Pons (tissue), 1 donor: ENCODE data around the gene SOX8.
A peak's percentile ranks its signal among the peaks of the same experiment; 100 is the strongest.

Experiments used
- DNase-seq: peaks from one replicate; pipeline ENCODE4 v3.0.0-alpha.2; 2016; ENCODE audit warnings: low spot score

The SOX8 gene

GRCh38 chr16:973366-973765, 8.2 kb upstream of the SOX8 start:
- DNase-seq, result no peak

- DNase-seq, result no peak
Measured at GRCh38 chr16:974001-974601, 7.5 kb upstream of the SOX8 start.

DNA sequence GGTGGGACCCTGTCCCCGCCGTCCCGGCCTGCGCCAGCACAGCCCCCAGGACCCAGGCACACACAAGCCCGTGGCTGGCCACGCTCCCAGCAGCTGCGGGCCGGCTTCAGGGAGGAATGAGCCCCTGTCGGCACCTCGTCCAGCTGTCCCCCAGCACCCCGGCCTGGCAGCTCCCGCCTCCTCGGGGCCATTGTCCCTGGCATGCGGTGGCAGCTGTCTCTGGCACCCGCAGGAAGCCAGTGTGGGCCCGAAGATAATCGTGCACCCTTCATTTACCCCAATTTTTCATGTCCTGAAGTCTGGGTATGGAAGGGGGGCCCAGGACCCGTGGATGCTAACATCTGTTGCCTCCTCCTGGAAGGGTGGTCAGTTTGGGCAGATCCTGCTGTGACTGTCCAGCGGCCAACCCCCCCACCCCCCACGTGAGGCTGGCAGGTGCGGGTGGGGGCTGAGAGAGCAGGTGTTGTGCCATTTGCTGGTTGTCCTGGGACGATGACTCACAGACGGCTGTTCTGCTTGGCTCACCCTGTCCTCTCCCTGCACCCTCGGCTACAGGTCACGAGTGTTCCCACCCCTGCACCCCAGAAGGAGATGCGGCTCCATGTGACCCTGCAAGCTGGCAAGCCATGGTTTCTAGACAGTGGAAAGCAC, 6.8 kb upstream of the SOX8 start:
- DNase-seq, result no peak

DNA sequence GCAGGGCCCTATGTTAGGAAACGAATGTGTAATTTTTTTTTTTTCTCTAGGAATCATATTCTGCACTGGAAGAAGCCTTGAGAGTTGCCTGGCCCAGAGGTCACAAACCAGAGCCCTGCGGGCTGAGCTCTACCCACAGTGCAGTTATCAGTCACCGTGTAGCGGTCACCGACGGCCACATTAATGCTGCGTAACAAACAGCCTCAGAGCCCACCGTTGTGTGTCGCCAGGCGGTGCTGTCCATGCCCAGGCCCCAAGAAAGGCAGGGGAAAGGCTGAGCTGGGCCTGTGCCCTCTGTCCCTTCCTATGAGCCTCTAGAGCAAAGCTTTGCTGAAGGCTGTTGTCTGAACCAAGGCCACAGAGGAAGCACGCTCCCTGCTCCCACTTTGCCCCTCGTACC, 6.3 kb upstream of the SOX8 start:
- DNase-seq, result no peak

DNA sequence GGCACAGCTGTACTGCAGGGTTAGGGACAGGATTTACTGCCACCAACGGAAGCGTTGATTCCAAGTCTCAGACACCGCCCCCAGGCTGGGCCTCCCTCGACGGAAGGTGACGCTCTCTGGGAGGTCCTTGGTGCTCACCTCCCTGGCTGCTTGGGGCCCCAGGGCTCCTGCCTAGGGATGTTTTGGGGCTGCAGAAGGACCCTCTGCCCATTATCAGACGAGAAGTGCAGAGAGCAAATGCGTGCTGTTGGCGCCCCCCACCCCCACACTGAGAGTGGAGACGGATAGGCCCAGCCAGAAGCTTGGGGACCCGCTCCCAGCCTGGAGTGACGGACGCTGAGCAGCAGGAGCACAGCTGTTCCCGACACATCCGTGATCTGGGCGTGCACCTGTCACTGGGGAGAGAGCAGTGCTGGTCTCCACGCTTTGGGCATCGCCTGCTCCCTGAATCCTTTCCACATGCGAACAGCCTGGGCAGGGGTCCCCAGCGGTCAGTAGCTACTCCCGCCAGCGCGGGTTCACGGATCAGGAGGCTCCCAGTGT, 5.1 kb upstream of the SOX8 start:
- no peak for DNase-seq

DNA sequence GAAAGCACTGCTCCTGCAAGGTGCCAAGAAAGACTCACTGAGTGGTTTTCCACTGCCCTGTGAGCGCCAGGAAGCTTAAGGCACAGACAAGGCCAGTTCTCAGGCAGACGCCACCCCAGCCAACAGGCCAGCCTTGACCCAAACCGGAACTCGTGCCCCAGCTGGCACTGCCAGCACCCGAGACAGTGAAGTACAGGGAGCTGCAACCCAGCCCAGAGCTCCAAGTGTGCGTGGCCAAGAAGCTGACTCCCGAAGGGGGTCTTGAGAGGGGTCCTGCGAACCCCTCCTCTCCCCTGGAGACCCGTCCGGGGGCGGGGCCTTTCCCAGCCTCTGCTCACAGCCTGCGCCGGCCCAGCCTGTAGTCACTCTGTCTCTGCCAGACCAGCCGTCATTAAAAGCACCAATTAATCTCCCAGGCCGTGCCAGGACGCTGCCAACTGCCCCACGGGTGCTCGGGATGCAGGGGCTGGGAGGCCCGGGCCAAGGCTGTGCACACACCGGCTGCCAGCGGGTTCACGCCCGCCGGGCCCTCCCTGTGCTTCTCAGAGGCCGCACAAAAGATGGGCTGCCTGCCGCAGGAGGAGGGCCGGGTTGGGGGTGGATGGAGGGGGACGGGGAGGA, 4.4 kb upstream of the SOX8 start:
- DNase-seq, result peak; percentile 89

DNA sequence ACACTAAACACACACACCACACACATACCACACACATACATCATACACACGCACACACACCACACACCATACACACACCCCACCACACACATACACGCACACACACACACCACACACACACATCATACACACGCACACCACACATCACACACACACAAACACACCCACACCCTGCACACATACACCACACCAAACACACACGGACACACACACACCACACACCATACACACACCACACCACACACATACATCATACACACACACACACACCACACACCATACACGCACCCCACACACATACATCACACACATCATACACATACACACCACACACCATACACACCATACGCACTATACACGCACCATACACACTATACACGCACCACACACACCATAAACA, 3.7 kb upstream of the SOX8 start:
- no peak for DNase-seq

DNA sequence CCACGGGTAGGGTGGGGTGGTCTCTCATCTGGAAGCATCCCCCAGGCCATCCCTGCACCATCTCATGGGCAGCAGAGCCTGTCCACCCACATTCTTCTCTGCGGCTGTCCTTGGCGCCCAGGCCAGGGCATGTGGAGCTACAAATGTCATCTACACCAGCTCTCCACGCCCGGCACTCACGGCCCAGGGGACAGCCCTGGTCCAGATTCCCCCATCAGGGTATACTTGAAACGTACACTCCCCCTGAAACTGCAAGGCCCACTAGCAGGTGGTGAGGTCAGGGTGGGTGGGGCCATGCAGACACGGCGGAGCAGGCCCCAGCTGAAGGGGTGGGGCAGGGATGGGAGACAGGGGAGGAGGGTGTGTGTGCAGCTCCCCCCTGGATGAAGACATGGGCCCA, 3.2 kb upstream of the SOX8 start:
- DNase-seq, result no peak

GRCh38 chr16:979147-979546, 2.4 kb upstream of the SOX8 start:
- DNase-seq, result no peak

- no peak for DNase-seq
Measured at GRCh38 chr16:979859-980594, 1.5 kb upstream of the SOX8 start.

GRCh38 chr16:980595-980854, 1.0 kb upstream of the SOX8 start:
- no peak for DNase-seq

DNA sequence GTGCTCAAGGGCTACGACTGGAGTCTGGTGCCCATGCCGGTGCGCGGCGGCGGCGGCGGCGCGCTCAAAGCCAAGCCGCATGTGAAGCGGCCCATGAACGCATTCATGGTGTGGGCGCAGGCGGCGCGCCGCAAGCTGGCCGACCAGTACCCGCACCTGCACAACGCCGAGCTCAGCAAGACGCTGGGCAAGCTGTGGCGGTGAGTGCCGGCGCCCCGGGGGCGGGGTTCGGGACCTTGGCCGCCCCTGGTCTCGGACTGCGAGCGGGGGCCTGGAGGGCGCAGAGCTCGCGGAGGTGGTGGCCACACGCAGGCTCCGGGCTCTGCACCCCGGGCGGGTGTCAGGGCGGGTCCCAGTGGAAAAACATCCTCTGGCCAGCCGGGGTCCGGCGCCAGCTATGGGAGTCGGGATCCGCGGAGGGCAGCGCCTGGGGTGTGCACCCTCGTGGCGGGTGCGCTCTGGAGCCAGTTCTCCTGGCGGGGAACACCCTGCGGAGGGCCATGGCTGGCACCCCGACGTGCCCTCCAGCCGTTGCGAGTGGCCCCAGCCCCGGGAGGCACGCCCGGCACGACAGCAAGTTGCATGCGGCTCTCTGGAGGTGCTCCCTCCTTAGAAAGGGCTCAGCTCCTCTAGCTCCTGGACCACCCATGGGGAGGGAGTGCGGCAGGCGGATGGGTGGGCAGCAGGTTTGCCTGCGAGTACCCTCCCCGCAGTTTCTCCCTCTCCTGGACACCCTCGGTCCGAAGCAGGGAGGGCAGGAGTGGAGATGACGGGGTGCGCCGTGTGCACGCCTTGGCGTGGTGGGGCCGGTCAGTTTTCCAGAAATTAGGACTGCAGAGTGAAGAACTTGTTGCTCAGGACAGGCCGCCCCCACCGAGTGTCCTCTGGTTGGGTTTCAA, 824 bp downstream of the SOX8 start:
- DNase-seq, result no peak

DNA sequence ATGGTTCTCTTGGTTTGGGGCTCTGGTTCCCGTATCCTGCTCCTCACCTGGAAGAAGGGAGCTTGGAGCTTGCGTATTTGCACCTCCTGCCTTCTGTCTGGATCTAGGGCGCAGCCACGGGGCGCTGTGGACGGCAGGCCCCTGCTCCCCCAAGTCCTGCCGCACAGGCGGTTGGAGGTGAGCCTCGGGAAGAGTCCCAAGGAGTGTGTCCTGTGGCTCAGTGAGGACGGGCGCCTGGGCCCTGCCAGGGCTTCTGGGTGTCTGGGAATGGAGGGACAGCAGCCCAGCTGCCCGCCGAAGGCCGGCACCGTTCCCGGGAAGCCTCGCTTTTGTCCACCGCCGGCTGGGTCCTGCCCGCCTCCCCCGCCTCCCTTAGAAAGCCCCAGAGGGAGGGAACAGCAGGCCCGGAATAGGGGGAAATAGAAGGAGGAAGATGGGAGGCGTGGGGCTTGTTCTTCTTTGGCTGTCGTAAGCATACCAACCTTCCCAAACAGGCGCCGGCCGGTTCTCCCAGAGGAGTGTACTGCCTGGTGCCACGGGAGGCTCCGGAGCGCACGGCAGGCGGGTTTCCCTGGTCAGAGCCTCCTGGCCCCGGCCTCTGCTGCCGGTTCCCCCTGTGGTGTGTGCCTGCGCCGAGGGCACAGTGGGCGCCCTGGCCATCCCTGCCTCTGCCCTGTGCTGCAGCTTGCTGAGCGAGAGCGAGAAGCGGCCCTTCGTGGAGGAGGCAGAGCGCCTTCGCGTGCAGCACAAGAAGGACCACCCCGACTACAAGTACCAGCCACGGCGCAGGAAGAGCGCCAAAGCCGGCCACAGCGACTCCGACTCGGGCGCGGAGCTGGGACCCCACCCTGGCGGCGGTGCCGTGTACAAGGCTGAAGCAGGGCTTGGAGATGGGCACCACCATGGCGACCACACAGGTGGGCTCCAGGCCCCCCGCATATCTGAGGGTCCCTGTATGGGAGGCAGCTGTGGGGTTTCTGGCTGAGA, 1.8 kb downstream of the SOX8 start:
- no peak for DNase-seq

- no peak for DNase-seq
Measured at GRCh38 chr16:984121-984694, 2.6 kb downstream of the SOX8 start.

- DNase-seq, result no peak
Measured at GRCh38 chr16:984736-985636, 3.4 kb downstream of the SOX8 start.

DNA sequence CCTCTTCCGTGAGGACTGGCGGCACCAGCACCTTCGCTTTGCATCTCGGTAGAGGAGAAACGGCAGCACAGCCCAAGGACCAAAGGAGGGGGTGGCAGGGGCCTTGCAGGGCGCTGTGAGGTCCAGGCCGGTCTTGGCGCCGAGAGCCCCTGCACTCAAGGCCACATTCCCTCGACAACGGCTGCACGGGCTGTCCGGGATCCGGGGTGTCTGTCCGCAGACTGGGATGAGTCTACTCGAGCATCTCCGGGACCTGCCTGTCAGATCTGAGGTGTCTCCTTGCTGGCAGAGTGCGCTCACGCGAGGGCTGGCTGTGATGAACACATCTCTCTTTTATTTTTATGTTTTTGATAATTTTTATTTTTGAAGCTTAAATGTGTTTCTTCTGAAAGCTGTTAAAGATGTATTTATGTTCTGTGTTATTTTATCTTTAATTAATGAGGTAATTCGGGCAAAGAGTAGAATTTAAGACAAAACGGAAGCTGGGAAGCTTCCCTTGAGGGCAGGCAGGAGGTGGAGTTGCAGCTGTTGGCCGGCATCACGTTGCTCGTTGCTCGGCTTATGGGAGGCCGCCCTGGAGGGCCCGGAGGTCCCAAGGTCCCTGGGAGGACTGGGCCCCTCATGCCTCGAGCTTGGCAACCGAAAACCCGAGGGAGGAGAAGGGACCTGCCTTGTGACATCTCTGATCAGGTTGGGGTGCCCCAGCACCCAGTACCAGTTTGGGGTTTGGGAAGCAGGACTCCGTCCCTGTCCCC, 4.3 kb downstream of the SOX8 start:
- no peak for DNase-seq

DNA sequence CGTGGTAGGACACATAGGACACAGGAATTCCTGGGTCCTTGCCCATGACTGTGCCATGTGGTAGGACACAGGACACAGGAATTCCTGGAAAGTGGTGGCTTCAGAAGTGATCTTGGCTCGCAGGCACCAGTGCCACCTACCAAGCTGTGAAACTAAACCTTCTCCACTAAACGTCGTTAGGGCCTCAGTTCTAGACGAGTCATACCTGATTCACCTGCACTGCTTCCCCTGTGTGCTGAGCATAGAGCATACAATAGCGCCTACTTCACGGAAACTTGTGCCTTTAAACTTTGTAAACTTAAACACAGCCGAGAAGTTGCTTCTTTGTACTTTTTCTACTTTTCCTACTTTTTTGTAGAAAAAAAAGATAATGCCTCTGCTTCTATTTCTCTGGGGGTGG, 4.8 kb downstream of the SOX8 start:
- DNase-seq, result no peak

GRCh38 chr16:986925-987582, 5.5 kb downstream of the SOX8 start:
- no peak for DNase-seq
